Esophagus muscularis mucosa (tissue), 4 donors: Measurements from ENCODE around the gene PTPRN2.

ENCODE experiments used
- EP300 ChIP-seq: sonication (generic); formaldehyde crosslinking; IDR thresholded peaks from one replicate; pipeline ENCODE4 v1.6.1; 2017; ENCODE audit warnings: antibody characterized with exemption
- POLR2A ChIP-seq: fragments of 450-650 bp; IDR thresholded peaks from one replicate; pipeline ENCODE4 v1.6.1; 2017; ENCODE audit warnings: antibody characterized with exemption, moderate library complexity, mild to moderate bottlenecking, low read depth
- POLR2AphosphoS5 ChIP-seq, 2 donors: sonication (generic); formaldehyde crosslinking; IDR thresholded peaks; one replicate each; pipeline ENCODE4 v1.6.1; 2017; ENCODE audit warnings: antibody characterized with exemption in 2 of 2
- TF ChIP-seq, protein P1 (sequence below), 3 experiments: fragments of 200-600 bp in 2 of 3; fragments of 450-650 bp in 1 of 3; sonication (generic) in 2 of 3; IDR thresholded peaks; one replicate each; pipeline ENCODE4 v1.5.1; 2017 to 2019; ENCODE audit warnings: antibody characterized with exemption in 3 of 3, mild to moderate bottlenecking in 2 of 3, moderate library complexity in 1 of 3

- TF ChIP-seq, protein P1, sequence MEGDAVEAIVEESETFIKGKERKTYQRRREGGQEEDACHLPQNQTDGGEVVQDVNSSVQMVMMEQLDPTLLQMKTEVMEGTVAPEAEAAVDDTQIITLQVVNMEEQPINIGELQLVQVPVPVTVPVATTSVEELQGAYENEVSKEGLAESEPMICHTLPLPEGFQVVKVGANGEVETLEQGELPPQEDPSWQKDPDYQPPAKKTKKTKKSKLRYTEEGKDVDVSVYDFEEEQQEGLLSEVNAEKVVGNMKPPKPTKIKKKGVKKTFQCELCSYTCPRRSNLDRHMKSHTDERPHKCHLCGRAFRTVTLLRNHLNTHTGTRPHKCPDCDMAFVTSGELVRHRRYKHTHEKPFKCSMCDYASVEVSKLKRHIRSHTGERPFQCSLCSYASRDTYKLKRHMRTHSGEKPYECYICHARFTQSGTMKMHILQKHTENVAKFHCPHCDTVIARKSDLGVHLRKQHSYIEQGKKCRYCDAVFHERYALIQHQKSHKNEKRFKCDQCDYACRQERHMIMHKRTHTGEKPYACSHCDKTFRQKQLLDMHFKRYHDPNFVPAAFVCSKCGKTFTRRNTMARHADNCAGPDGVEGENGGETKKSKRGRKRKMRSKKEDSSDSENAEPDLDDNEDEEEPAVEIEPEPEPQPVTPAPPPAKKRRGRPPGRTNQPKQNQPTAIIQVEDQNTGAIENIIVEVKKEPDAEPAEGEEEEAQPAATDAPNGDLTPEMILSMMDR (IDR thresholded peaks at IDR 0.05): no peak
- TF ChIP-seq POLR2AphosphoS5 (IDR thresholded peaks at IDR 0.05): no peak
- TF ChIP-seq POLR2A: no peak
- TF ChIP-seq EP300: no peak
Observed at GRCh38 chr7:157870644-157871290, 716.9 kb downstream of the PTPRN2 start.
